ENCODE results near the gene RNF152.

GRCh38 chr18:61870151-61870550 is 22.7 kb downstream of the RNF152 start:
- TF ChIP-seq GATA2 (IDR thresholded peaks at IDR 0.05; ENCODE audit: low read depth, low read length) (no peak), GATA3 (IDR thresholded peaks at IDR 0.05; ENCODE audit: low read depth, low read length) (no peak)

All from SH-SY5Y (cell line).